Neural cell (in vitro differentiated cells): ENCODE results near the gene SCUBE2.

Source experiments
- CTCF ChIP-seq: fragments of 450-650 bp; IDR thresholded peaks from 2 replicates; pipeline ENCODE4 v1.5.1; 2014; ENCODE audit warnings: antibody characterized with exemption, mild to moderate bottlenecking, moderate library complexity; ENCODE audit not compliant: poor library complexity, severe bottlenecking
- EP300 ChIP-seq: fragments of 450-650 bp; conservative IDR thresholded peaks from 2 replicates; pipeline ENCODE4 v1.6.1; 2014; ENCODE audit warnings: antibody characterized with exemption, mild to moderate bottlenecking, moderate library complexity; ENCODE audit not compliant: poor library complexity, severe bottlenecking
- EZH2 ChIP-seq: fragments of 200-600, 300-800 bp; shearing (Covaris generic), sonication (generic); IDR thresholded peaks from 2 replicates; pipeline ENCODE4 v1.6.1; 2014; ENCODE audit warnings: antibody characterized with exemption, low read length, borderline replicate concordance, mild to moderate bottlenecking; ENCODE audit not compliant: insufficient read depth, poor library complexity, severe bottlenecking
- POLR2AphosphoS5 ChIP-seq: IDR thresholded peaks from 2 replicates; pipeline ENCODE4 v1.6.1; 2012
- REST ChIP-seq: IDR thresholded peaks from 2 replicates; pipeline ENCODE4 v1.6.1; 2012; ENCODE audit warnings: borderline replicate concordance
- SMC3 ChIP-seq: fragments of 450-650 bp; conservative IDR thresholded peaks from 2 replicates; pipeline ENCODE4 v1.6.1; 2014; ENCODE audit warnings: antibody characterized with exemption, mild to moderate bottlenecking, moderate library complexity; ENCODE audit not compliant: poor library complexity
- TAF1 ChIP-seq: IDR thresholded peaks from 2 replicates; pipeline ENCODE4 v1.6.1; 2012; ENCODE audit warnings: low read depth

GRCh38 chr11:9001736-9002135 is 89.7 kb downstream of the SCUBE2 start:
- TF ChIP-seq CTCF (no peak), EZH2 (no peak), POLR2AphosphoS5 (no peak), SMC3 (no peak), REST (no peak), TAF1 (no peak), EP300 (no peak)
